GM19455 (cell line): Measurements from ENCODE around the gene FAM187B.
"Not testable (repeated sequence)": the region's sequence is repeated elsewhere in the genome, so short reads cannot be mapped to it uniquely, and the experiment has no call there.

Experiments
- ATAC-seq: cut with Tn5 transposase; IDR thresholded peaks from one replicate; pipeline ENCODE4 v1.9.1; 2021; ENCODE audit not compliant: unreplicated experiment

The FAM187B gene

DNA sequence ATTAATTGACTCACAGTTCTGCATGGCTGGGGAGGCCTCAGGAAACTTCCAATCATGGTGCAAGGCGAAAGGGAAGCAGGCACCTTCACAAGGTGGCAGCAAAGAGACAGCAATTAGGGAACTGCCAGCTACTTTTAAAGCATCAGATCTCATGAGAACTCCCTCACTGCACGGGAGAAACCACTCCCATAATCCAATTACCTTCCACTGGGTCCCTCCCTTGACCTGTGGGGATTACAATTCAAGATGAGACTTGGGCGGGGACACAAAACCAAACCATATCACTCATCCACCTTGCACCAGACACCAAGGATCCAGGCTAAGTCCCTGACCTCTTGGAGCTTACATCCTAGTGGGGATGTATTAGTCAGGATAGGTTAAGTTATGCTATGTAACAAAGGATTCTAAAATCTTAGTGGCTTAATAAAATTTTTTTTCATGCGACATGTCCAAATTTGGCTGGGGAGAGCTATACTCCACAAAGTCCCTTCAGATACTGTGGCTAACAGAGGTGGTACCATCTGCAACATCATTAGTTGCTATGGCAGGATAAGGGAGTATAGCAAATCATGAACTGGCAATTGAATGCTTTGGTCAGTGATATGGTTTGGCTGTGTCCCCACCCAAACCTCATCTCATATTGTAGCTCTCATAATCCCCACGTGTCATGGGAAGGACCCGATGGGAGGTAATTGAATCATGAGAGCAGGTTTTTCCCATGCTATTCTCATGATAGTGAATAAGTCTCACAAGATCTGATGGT is 8.3 kb upstream of the FAM187B start:
- ATAC-seq = no peak

DNA sequence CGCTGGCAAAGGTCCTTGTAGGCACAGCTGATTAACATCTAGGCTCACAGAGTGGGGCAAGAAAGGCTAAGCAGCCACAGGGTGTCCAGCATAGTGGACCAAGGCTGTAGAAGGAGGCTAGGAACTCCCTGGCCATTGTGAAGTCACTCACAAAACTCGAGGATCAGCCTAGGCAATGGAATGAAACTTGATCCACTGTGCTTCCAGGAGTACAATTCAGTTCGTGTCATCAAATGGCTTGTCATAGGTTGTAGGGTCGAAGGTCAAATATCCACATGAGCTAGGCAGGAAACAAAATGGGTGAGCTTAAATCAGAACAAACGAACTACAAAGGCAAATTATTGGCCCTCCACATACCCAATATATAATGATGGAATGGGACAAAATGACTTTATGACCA is 4.4 kb upstream of the FAM187B start:
- no peak for ATAC-seq

DNA sequence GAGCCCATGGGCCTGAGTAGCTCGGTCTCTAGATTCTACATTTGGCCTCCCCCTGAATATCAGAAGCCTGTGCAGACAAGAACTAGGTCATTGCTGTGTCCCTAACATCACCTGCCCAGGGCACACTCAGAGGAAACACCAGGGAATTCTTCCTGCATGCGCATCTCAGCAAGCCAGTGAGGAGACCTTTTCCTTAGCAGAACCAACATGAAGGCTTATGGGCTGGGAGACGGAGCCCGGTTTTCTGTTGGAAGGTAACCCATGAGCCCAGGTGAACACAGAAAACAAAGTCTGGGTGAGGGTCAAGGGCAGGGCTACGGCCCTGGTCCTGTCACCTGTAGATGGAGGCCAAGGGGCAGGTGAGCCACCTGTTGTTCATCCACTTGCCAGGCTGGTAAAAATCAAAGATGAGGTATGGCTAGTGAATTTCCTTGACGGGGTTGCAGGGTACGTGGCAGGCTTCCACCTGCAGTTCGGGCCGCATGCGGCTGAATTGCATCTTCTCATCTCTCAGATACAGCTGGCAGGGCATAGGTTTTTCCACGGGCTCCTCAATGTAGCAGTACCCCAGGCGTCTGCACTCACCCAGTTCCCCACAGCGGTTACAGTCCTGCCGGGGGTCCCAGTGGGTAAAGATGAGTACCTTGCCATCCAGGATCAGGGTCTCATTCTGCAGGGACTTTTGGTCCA is 3.6 kb upstream of the FAM187B start:
- no peak for ATAC-seq

DNA sequence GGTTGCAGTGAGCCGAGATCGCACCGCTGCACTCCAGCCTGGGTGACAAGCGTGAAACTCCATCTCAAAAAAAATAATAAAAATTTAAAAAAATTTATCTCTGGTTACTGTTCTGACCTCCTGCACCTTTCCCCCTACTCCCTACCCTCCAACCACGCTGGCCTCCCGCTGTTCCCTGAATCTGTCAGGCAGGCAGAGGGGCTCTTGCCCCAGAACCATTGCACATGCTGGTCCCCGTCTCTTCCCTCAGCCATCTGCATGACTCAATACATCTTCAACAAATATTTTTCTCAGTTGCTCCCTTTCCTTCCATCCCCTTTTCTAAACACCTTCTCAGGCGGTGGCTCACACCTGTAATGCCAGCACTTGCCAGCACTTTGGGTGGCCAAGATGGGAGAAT is 1.1 kb upstream of the FAM187B start:
- ATAC-seq = no peak

DNA sequence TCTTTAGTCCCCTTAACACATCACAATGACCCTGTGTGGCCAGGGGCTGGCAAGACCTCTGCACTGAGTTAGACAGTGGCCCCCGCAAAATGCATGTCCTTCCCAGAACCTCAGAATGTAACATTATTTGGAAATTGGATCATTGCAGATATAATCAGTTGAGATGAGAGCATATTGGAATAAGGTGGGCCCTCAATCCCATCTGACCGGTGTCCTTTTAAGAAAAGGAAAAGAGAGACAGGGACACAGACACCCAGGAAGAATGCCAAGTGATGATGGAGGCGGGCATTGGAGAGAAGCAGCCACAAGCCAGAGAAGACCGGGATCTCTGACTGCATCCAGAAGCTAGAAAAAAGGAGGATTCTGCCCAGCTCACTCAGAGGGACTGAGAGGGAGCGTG is 1.8 kb downstream of the FAM187B start:
- ATAC-seq = no peak

DNA sequence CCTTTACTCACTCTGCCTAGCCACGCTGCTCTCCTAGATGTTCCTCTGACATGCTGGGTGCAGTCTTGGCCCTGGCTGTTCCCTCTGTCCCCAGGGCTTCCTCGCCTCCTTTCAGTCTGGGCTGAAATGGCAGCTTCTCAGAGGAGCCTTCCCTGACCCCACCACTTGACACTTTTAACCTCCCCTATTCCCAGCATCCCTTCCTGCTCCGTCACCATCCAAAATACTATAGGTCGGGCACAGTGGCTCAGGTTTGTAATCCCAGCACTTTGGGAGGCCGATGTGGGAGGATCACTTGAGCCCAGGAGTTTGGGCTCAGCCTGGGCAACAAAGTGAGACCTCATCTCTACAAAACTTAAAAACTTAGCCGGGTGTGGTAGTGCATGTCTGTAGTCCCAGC is 2.6 kb downstream of the FAM187B start:
- no peak for ATAC-seq

DNA sequence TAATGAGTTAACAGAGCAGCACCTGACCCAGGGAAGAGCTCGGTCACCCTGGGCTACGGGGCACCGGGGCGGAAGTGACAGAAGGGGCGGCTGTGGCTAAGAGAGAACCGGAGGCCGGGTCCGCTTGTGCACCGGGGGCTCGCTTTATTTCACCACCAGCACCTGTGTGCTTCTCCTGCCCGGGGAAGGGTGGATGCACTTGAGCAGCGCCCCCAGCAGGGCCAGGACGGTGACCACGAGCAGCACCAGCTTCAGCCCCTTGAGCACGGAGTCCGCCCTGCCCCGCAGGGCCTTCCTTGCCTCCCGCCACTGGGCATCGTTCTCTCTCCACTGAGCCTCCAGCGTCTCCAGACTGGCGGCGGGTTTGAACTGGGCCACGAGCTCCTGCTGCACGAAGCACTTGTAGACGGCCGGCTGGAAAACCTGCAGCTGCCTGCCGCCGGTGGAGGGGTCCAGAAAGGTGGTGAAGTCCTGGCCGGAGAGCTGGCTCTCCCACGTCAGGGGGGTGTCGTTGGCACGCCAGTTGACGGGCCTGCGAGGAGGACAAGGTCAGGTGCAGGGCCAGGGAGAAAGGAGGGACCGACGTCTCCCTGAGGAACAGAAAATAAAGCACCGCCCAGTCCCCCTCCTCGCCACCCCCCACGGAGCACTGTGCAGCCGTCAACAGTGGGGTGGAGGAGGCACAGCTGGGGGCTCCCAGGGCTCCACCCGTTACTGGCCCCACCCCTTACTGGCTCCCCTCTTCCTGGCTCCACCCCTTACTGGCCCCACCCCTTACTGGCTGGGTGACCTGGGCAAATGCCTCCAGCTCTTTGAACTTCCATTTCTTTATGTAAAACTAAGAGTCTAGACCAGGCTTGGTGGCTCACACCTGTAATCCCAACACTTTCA is 3.6 kb downstream of the FAM187B start:
- ATAC-seq = no peak

DNA sequence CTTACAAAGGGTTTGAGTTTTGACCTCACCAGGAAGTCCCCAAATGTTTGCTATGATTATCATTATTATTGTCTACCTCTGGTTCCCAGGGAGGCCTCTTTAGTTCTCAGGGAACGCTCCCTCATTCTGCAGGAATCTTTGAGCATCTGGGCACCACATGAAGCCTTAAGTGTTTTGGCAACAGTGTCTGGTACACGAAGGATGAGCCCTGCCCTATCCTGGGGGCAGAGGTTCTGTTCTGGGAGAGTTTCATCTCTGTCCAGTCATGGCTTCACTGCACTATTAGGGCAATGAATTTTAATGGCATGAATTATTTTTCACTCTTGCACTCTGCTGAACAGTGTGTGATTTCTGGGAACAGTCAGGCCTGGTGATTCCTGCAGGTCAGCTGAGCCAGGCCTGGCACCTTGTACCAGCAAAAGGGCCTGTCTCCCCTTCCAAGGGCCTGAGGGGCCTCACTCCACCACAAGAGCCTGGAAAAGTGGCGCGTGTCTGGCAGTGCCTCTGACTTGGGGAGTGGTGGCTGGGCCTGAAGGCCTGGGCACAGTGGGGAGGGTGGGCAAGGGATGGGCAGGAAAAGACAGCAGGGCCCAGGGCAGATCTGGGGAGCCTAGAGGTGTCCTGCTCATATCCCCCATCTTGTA is 4.6 kb downstream of the FAM187B start:
- no peak for ATAC-seq

- no peak for ATAC-seq
Observed at GRCh38 chr19:35223084-35223790, 5.3 kb downstream of the FAM187B start.

- no peak for ATAC-seq
Observed at GRCh38 chr19:35222373-35223015, 6.0 kb downstream of the FAM187B start.

DNA sequence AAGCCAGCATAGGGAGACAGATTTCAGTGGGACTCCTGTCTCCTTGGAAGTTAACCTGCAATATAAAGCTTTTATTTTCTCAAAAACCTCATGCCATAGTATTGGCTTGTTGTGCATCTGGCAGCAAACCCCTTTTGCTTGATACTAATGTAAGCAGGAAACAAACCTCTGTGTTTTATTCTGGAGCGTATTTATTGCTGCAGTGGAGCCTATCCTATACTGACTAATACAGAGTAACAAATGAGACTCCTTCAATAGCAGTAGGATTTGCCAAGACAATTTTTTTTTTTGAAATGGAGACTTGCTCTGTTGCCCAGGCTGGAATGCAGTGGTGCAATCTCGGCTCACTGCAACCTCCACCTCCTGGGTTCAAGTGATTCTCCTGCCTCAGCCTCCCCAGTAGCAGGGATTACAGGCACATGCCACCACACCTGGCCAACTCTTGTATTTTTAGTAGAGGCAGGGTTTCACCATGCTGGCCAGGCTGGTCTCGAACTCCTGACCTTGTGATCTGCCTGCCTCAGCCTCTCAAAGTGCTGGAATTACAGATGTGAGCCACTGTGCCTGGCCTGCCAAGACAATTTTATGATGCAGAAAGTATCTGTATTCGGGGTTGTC is 7.5 kb downstream of the FAM187B start:
- ATAC-seq = not testable (repeated sequence)

- no peak for ATAC-seq
Observed at GRCh38 chr19:35220315-35220921, 8.1 kb downstream of the FAM187B start.

DNA sequence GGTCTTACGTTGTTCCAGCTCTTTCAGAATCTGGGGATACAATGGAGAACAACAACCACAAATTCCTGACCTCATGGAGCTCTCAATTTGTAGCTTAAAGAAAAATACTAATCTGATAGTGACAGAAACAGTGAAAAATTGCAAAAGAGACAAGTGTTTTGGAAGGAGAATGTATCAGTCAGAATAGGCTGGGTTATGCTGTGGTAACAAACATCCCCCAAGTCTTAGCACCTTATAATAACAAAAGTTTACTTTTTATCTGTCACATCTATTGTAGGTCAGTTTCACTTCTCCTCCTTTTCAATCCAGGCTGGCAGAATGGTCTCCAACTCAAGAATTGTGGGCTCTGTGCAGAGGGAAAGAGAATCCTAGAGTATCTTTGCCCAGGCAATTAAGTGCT is 9.5 kb downstream of the FAM187B start:
- ATAC-seq = no peak

GRCh38 chr19:35217649-35217990 is 10.9 kb downstream of the FAM187B start:
- ATAC-seq = no peak

GRCh38 chr19:35216833-35217648 is 11.5 kb downstream of the FAM187B start:
- ATAC-seq = no peak

DNA sequence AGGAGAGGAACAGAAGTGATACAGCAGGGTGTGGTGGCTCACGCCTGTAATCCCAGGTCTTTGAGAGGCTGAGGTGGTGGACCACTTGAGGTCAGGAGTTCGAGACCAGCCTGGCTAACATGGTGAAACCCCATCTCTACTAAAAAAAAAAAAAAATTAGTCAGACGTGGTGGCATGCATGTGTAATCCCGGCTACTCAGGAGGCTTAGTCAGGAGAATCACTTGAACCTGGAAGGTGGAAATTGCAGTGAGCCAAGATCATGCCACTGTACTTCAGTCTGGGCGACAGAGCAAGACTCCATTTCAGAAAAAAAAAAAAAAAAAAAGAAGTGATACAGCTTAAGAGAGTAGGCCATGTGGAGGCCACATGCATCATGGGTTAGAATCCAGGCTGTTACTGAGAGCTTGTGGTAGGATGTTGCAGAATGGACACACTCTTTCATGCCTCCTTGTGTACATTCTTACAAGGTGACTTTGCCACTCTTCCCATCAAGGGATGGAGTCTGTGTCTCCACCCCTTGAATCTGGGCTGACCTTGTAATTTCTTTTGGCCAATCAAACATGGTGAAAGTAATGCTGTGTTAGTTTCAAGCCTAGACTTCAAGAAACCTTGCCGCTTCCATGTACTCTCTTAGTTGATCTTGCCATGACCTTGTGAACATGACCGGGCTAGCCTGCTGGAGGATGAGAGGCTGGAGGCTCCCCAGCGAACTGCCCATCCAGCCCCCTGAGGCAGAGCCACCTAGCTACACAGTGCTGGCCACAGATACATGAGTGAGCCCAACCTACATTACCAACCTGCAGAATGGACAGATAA is 12.3 kb downstream of the FAM187B start:
- no peak for ATAC-seq

- ATAC-seq = no peak
Observed at GRCh38 chr19:35214766-35215422, 13.6 kb downstream of the FAM187B start.
